Astrocyte (in vitro differentiated cells and primary cell): ENCODE data around the gene CBARP. TPM values are rescaled to one million over a fixed set of nuclear protein-coding genes. Genes with fewer than 3 reads are reported as not detected.

ENCODE experiments used
- DNase-seq: peaks from one replicate; pipeline ENCODE4 v3.0.0-alpha.2; 2010; ENCODE audit warnings: low read depth
- FAIRE-seq: peaks from 2 replicates; lab custom pipeline; 2011; peaks lifted over from hg19 to GRCh38; lab: Jason Lieb, UNC
- H2AFZ ChIP-seq: 2 replicates; pipeline ENCODE4 v1.6.0; 2012; ENCODE audit warnings: low read depth, low read length, inconsistent platforms
- H3K27ac ChIP-seq: 2 replicates; pipeline ENCODE4 v1.5.1; 2011; ENCODE audit warnings: low read depth, low read length, inconsistent platforms
- H3K27me3 ChIP-seq: 2 replicates; pipeline ENCODE4 v1.6.0; 2011; ENCODE audit warnings: low read length, inconsistent platforms; ENCODE audit not compliant: insufficient read depth
- H3K36me3 ChIP-seq: 2 replicates; pipeline ENCODE4 v1.5.1; 2011; ENCODE audit warnings: low read length, inconsistent platforms; ENCODE audit not compliant: insufficient read depth
- H3K4me1 ChIP-seq: 2 replicates; pipeline ENCODE4 v1.5.1; 2011; ENCODE audit warnings: low read length, inconsistent platforms; ENCODE audit not compliant: insufficient read depth
- H3K4me2 ChIP-seq: 2 replicates; pipeline ENCODE4 v1.6.0; 2012; ENCODE audit warnings: low read length, inconsistent platforms
- H3K4me3 ChIP-seq: 2 replicates; pipeline ENCODE4 v1.5.1; 2011; ENCODE audit warnings: low read depth, mild to moderate bottlenecking, low read length, inconsistent platforms; ENCODE audit not compliant: insufficient read depth
- H3K79me2 ChIP-seq: 2 replicates; pipeline ENCODE4 v1.6.0; 2012; ENCODE audit warnings: mild to moderate bottlenecking, low read length, inconsistent platforms; ENCODE audit not compliant: insufficient read depth
- H3K9ac ChIP-seq: 2 replicates; pipeline ENCODE4 v1.6.0; 2012; ENCODE audit warnings: mild to moderate bottlenecking, low read length, inconsistent platforms
- H3K9me3 ChIP-seq: 2 replicates; pipeline ENCODE4 v1.5.1; 2012; ENCODE audit warnings: low read depth, mild to moderate bottlenecking, low read length, inconsistent platforms; ENCODE audit not compliant: insufficient read depth
- H4K20me1 ChIP-seq: 2 replicates; pipeline ENCODE4 v1.6.0; 2012; ENCODE audit warnings: low read length, inconsistent platforms; ENCODE audit not compliant: insufficient read depth
- H3K27ac Mint-ChIP-seq: one replicate; pipeline ENCODE4 v1.8.0; 2021; ENCODE audit warnings: mild to moderate bottlenecking, mixed read lengths; ENCODE audit not compliant: unreplicated experiment
- H3K27me3 Mint-ChIP-seq: one replicate; pipeline ENCODE4 v1.8.0; 2021; ENCODE audit warnings: low read depth, mixed read lengths; ENCODE audit not compliant: unreplicated experiment
- H3K36me3 Mint-ChIP-seq: one replicate; pipeline ENCODE4 v1.8.0; 2021; ENCODE audit warnings: low read depth, mixed read lengths; ENCODE audit not compliant: unreplicated experiment
- H3K4me1 Mint-ChIP-seq: one replicate; pipeline ENCODE4 v1.8.0; 2021; ENCODE audit warnings: low read depth, mixed read lengths; ENCODE audit not compliant: unreplicated experiment
- H3K4me3 Mint-ChIP-seq: one replicate; pipeline ENCODE4 v1.8.0; 2021; ENCODE audit warnings: mild to moderate bottlenecking, moderate library complexity, mixed read lengths; ENCODE audit not compliant: unreplicated experiment
- H3K9me3 Mint-ChIP-seq: one replicate; pipeline ENCODE4 v1.8.0; 2021; ENCODE audit warnings: mild to moderate bottlenecking, mixed read lengths; ENCODE audit not compliant: unreplicated experiment
- EZH2 ChIP-seq: IDR thresholded peaks from 2 replicates; pipeline ENCODE4 v1.6.1; 2012; ENCODE audit warnings: mild to moderate bottlenecking, low read length, inconsistent platforms; ENCODE audit not compliant: insufficient read depth
- total RNA-seq: library from RNA; stranded (reverse); gene quantifications from 2 replicates; pipeline ENCODE4 v1.2.1, GENCODE V29; 2021
- TF ChIP-seq, protein P1 (sequence below): IDR thresholded peaks from 2 replicates; pipeline ENCODE4 v1.5.1; 2011; ENCODE audit warnings: low read depth, mild to moderate bottlenecking, inconsistent platforms, low read length, moderate library complexity; ENCODE audit not compliant: insufficient read depth

The CBARP gene
- total RNA-seq, 1 donor from 2014 or later = 19.8 TPM

GRCh38 chr19:1236576-1236975, 1.2 kb downstream of the CBARP start:
- H3K79me2 ChIP-seq = peaks cover 13% of the 10 kb centered on the region
- H3K4me3 Mint-ChIP-seq = peak overlapping the region; percentile 50
- DNase-seq (no peak), FAIRE-seq (no peak)
- no peaks in the 10 kb centered on the region for H3K9me3 Mint-ChIP-seq
- peak overlapping the region; percentile 79 for H3K9ac ChIP-seq
- H3K27ac ChIP-seq = no peak overlapping the region
- no peaks in the 10 kb centered on the region for H3K9me3 ChIP-seq
- H3K27ac Mint-ChIP-seq = no peak overlapping the region
- TF ChIP-seq, protein P1, sequence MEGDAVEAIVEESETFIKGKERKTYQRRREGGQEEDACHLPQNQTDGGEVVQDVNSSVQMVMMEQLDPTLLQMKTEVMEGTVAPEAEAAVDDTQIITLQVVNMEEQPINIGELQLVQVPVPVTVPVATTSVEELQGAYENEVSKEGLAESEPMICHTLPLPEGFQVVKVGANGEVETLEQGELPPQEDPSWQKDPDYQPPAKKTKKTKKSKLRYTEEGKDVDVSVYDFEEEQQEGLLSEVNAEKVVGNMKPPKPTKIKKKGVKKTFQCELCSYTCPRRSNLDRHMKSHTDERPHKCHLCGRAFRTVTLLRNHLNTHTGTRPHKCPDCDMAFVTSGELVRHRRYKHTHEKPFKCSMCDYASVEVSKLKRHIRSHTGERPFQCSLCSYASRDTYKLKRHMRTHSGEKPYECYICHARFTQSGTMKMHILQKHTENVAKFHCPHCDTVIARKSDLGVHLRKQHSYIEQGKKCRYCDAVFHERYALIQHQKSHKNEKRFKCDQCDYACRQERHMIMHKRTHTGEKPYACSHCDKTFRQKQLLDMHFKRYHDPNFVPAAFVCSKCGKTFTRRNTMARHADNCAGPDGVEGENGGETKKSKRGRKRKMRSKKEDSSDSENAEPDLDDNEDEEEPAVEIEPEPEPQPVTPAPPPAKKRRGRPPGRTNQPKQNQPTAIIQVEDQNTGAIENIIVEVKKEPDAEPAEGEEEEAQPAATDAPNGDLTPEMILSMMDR = no peak
- no peak for TF ChIP-seq EZH2
- peaks cover 7% of the 10 kb centered on the region for H3K36me3 Mint-ChIP-seq
- H3K4me1 ChIP-seq = peaks cover 34% of the 10 kb centered on the region
- H2AFZ ChIP-seq = peak overlapping the region; percentile 32
- peak overlapping the region; percentile 68 for H3K4me3 ChIP-seq
- H3K4me1 Mint-ChIP-seq = peaks cover 12% of the 10 kb centered on the region
- H3K27me3 Mint-ChIP-seq = no peaks in the 10 kb centered on the region
- peaks cover 46% of the 10 kb centered on the region for H4K20me1 ChIP-seq
- peak overlapping the region; percentile 97 for H3K4me2 ChIP-seq
- no peaks in the 10 kb centered on the region for H3K27me3 ChIP-seq
- H3K36me3 ChIP-seq = peaks cover 3% of the 10 kb centered on the region

- peak overlapping the region; percentile 97 for H3K4me2 ChIP-seq
- peaks cover 48% of the 10 kb centered on the region for H4K20me1 ChIP-seq
- DNase-seq (no peak), FAIRE-seq (no peak)
- H2AFZ ChIP-seq = peak overlapping the region; percentile 32
- peak overlapping the region; percentile 50 for H3K4me3 Mint-ChIP-seq
- H3K27me3 ChIP-seq = no peaks in the 10 kb centered on the region
- peak overlapping the region; percentile 61 for H3K9ac ChIP-seq
- H3K27ac ChIP-seq = no peak overlapping the region
- peaks cover 12% of the 10 kb centered on the region for H3K4me1 Mint-ChIP-seq
- H3K9me3 ChIP-seq = no peaks in the 10 kb centered on the region
- no peak overlapping the region for H3K27ac Mint-ChIP-seq
- H3K36me3 ChIP-seq = peaks cover 3% of the 10 kb centered on the region
- peaks cover 28% of the 10 kb centered on the region for H3K4me1 ChIP-seq
- H3K4me3 ChIP-seq = peak overlapping the region; percentile 57
- no peaks in the 10 kb centered on the region for H3K9me3 Mint-ChIP-seq
- no peaks in the 10 kb centered on the region for H3K27me3 Mint-ChIP-seq
- peaks cover 7% of the 10 kb centered on the region for H3K36me3 Mint-ChIP-seq
- no peak for TF ChIP-seq EZH2
- TF ChIP-seq, protein P1 = no peak
- peaks cover 13% of the 10 kb centered on the region for H3K79me2 ChIP-seq
These were observed 1.9 kb downstream of the CBARP start for GRCh38 chr19:1235625-1236538.

GRCh38 chr19:1234955-1235380, 2.8 kb downstream of the CBARP start:
- Histone ChIP-seq H3K4me2 (no peak overlapping the region), H3K9ac (no peak overlapping the region), H3K27ac (no peak overlapping the region), H4K20me1 (peaks cover 52% of the 10 kb centered on the region), H3K27me3 (no peaks in the 10 kb centered on the region), H3K4me1 (peaks cover 25% of the 10 kb centered on the region), H3K9me3 (no peaks in the 10 kb centered on the region), H2AFZ (no peak overlapping the region), H3K79me2 (peaks cover 13% of the 10 kb centered on the region), H3K36me3 (peaks cover 3% of the 10 kb centered on the region), H3K4me3 (no peak overlapping the region)
- no peak overlapping the region for H3K27ac Mint-ChIP-seq
- no peaks in the 10 kb centered on the region for H3K27me3 Mint-ChIP-seq
- TF ChIP-seq, protein P1 = no peak
- H3K9me3 Mint-ChIP-seq = no peaks in the 10 kb centered on the region
- peaks cover 7% of the 10 kb centered on the region for H3K36me3 Mint-ChIP-seq
- DNase-seq = no peak
- H3K4me3 Mint-ChIP-seq = no peak overlapping the region
- FAIRE-seq = no peak
- peaks cover 12% of the 10 kb centered on the region for H3K4me1 Mint-ChIP-seq
